HepG2 (cell line): ENCODE results near the gene GSDMA. TPM values are rescaled to one million over a fixed set of nuclear protein-coding genes. Genes with fewer than 3 reads are reported as not detected.

Source experiments
- ATF2 ChIP-seq: sonication (generic); formaldehyde crosslinking; IDR thresholded peaks from 2 replicates; pipeline ENCODE4 v1.4.0; 2020; ENCODE audit warnings: missing genetic modification reagents
- BORCS8-MEF2B ChIP-seq: sonication (generic); formaldehyde crosslinking; IDR thresholded peaks from 2 replicates; pipeline ENCODE4 v1.8.0; 2022; ENCODE audit warnings: mild to moderate bottlenecking, missing genetic modification reagents
- CBX2 ChIP-seq, 2 experiments: fragments of 200-600 bp in 1 of 2; sonication (generic); formaldehyde crosslinking in 1 of 2; IDR thresholded peaks; 2 replicates each; pipeline versions ENCODE4 v1.7.0 to v1.8.1; 2018 to 2022; ENCODE audit warnings: low read depth in 2 of 2, low read length in 1 of 2, mild to moderate bottlenecking in 1 of 2, missing genetic modification reagents in 1 of 2
- CHCHD3 ChIP-seq: sonication (generic); formaldehyde crosslinking; IDR thresholded peaks from 2 replicates; pipeline ENCODE4 v1.8.0; 2022; ENCODE audit warnings: mild to moderate bottlenecking, missing genetic modification reagents, moderate library complexity
- ELF3 ChIP-seq: IDR thresholded peaks from 2 replicates; pipeline ENCODE4 v1.6.1; 2016; ENCODE audit warnings: missing genetic modification reagents, missing compliant biosample characterization
- FOXA3 ChIP-seq: IDR thresholded peaks from 2 replicates; pipeline ENCODE4 v1.6.1; 2016; ENCODE audit warnings: missing genetic modification reagents, missing compliant biosample characterization
- IKZF4 ChIP-seq: sonication (generic); formaldehyde crosslinking; IDR thresholded peaks from 2 replicates; pipeline ENCODE4 v1.5.1; 2020; ENCODE audit warnings: borderline replicate concordance, mild to moderate bottlenecking, low read depth, missing genetic modification reagents; ENCODE audit errors: not compliant biosample characterization
- PHF21A ChIP-seq: sonication (generic); formaldehyde crosslinking; IDR thresholded peaks from 2 replicates; pipeline ENCODE4 v1.5.0; 2020; ENCODE audit warnings: mild to moderate bottlenecking, missing genetic modification reagents
- TEAD3 ChIP-seq: optimal IDR thresholded peaks from 2 replicates; pipeline ENCODE3; 2016; ENCODE audit warnings: borderline replicate concordance
- YEATS2 ChIP-seq: sonication (generic); formaldehyde crosslinking; IDR thresholded peaks from 2 replicates; pipeline ENCODE4 v1.4.0; 2020; ENCODE audit warnings: missing genetic modification reagents, borderline replicate concordance
- ZBTB40 ChIP-seq, 2 experiments: fragments of 450-650 bp in 1 of 2; sonication (generic) in 1 of 2; formaldehyde crosslinking in 1 of 2; IDR thresholded peaks; 2 replicates each; pipeline versions ENCODE4 v1.6.1 to v1.8.0; 2016 to 2022; ENCODE audit warnings: antibody characterized with exemption in 1 of 2, mild to moderate bottlenecking in 1 of 2, missing genetic modification reagents in 1 of 2
- ZNF224 ChIP-seq: sonication (generic); formaldehyde crosslinking; IDR thresholded peaks from 2 replicates; pipeline ENCODE4 v1.5.0; 2020; ENCODE audit warnings: mild to moderate bottlenecking, missing genetic modification reagents
- ZNF773 ChIP-seq: sonication (generic); formaldehyde crosslinking; IDR thresholded peaks from 2 replicates; pipeline ENCODE4 v1.4.0; 2020; ENCODE audit warnings: missing genetic modification reagents, borderline replicate concordance
- polyA plus RNA-seq, 8 experiments: library from polyadenylated mRNA; depleted of rRNA in 3 of 8; stranded (reverse) in 7 of 8; unstranded in 1 of 8; fragments of >200 nt; fragmentation: Illumina TruSeq in 4 of 8; extraction: Trizol in 4 of 8; gene quantifications; 2 replicates each; pipeline versions ENCODE4 v1.2.1 to v1.2.3, GENCODE V29; 2011 to 2016; ENCODE audit warnings: low read depth in 4 of 8, missing spikeins in 1 of 8, mixed read lengths in 1 of 8; ENCODE audit not compliant: insufficient read depth in 1 of 8
- total RNA-seq, 5 experiments: library from RNA; depleted of rRNA; stranded (reverse); fragments of >200 nt; fragmentation: Illumina TruSeq; extraction: Trizol; gene quantifications; 2 replicates each; pipeline ENCODE4 v1.2.3, GENCODE V29; 2016; ENCODE audit warnings: low read depth in 1 of 5

Gene GSDMA
- total and polyA plus RNA-seq, 2 of the 13 experiments (the other 11 are each of a cell fraction or from before 2014, with no cell fraction given) = not detected

GRCh38 chr17:39927101-39927928 is 35.5 kb upstream of the GSDMA start, which contains the start of the genes LRRC3C and ORMDL3 (continued):
- TF ChIP-seq PHF21A = peak; percentile 89; the same call in 1 of the 2 replicates
- no peak for TF ChIP-seq CBX2 (IDR thresholded peaks at IDR 0.05; ENCODE audit: low read depth, low read length)
- 0 out of 2 replicates have a peak, but pooled peaks have one; percentile 23 for TF ChIP-seq CBX2 (CRISPR knock-in tag; IDR thresholded peaks at IDR 0.05; ENCODE audit: low read depth)
- peak; percentile 73 for TF ChIP-seq ELF3 (CRISPR knock-in tag)
- TF ChIP-seq ATF2 = peak; percentile 89
- TF ChIP-seq TEAD3 (CRISPR knock-in tag) = peak; percentile 84
- TF ChIP-seq IKZF4 = peak; percentile 39
- no peak; the same call in 1 of the 2 replicates for TF ChIP-seq CHCHD3 (CRISPR knock-in tag)
- peak; percentile 80; the same call in 1 of the 2 replicates for TF ChIP-seq YEATS2 (CRISPR knock-in tag)
- TF ChIP-seq FOXA3 (CRISPR knock-in tag) = peak; percentile 82
- TF ChIP-seq ZNF224 (CRISPR knock-in tag) = peak; percentile 32; the same call in 1 of the 2 replicates
- peak; percentile 75; the same call in 1 of the 2 replicates for TF ChIP-seq ZNF773 (CRISPR knock-in tag)
- no peak for TF ChIP-seq ZBTB40 (IDR thresholded peaks at IDR 0.05)
- peak; percentile 86 for TF ChIP-seq ZBTB40 (CRISPR knock-in tag; IDR thresholded peaks at IDR 0.05)
- no peak for TF ChIP-seq BORCS8-MEF2B (CRISPR knock-in tag)
